GM12872 (cell line): ENCODE measurements around the gene ZFP36.

Experiments
- TF ChIP-seq, protein P1 (sequence below): IDR thresholded peaks from 3 replicates; pipeline ENCODE4 v1.5.1; 2011; ENCODE audit warnings: low read depth, mild to moderate bottlenecking, low read length, moderate library complexity; ENCODE audit not compliant: insufficient read depth

ZFP36 gene

DNA sequence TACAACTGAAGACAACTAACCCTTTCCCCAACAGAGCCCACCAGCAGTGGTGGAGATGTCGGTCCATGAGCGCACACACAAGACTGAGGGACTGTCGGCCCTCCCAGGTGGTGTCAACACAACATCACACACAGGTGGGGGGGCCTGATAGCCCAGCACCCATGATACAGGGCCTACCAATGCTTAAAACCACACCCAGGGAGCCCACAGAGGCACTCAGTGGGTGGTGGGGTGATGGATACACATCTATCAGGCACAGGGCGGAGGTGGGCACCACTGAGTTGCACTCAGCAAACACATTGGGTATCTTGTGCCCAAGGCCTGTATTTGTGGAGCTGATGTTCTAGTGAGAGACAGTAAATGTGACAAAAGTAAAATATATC, 7.0 kb upstream of the ZFP36 start:
- TF ChIP-seq, protein P1, sequence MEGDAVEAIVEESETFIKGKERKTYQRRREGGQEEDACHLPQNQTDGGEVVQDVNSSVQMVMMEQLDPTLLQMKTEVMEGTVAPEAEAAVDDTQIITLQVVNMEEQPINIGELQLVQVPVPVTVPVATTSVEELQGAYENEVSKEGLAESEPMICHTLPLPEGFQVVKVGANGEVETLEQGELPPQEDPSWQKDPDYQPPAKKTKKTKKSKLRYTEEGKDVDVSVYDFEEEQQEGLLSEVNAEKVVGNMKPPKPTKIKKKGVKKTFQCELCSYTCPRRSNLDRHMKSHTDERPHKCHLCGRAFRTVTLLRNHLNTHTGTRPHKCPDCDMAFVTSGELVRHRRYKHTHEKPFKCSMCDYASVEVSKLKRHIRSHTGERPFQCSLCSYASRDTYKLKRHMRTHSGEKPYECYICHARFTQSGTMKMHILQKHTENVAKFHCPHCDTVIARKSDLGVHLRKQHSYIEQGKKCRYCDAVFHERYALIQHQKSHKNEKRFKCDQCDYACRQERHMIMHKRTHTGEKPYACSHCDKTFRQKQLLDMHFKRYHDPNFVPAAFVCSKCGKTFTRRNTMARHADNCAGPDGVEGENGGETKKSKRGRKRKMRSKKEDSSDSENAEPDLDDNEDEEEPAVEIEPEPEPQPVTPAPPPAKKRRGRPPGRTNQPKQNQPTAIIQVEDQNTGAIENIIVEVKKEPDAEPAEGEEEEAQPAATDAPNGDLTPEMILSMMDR: no peak

GRCh38 chr19:39400061-39400460, 6.6 kb upstream of the ZFP36 start:
- TF ChIP-seq, protein P1: no peak

GRCh38 chr19:39401070-39401548, 5.5 kb upstream of the ZFP36 start:
- TF ChIP-seq, protein P1: no peak

GRCh38 chr19:39401549-39402345, 4.9 kb upstream of the ZFP36 start:
- TF ChIP-seq, protein P1: no peak

- TF ChIP-seq, protein P1: no peak
These were observed 4.0 kb upstream of the ZFP36 start for GRCh38 chr19:39402346-39403300.

DNA sequence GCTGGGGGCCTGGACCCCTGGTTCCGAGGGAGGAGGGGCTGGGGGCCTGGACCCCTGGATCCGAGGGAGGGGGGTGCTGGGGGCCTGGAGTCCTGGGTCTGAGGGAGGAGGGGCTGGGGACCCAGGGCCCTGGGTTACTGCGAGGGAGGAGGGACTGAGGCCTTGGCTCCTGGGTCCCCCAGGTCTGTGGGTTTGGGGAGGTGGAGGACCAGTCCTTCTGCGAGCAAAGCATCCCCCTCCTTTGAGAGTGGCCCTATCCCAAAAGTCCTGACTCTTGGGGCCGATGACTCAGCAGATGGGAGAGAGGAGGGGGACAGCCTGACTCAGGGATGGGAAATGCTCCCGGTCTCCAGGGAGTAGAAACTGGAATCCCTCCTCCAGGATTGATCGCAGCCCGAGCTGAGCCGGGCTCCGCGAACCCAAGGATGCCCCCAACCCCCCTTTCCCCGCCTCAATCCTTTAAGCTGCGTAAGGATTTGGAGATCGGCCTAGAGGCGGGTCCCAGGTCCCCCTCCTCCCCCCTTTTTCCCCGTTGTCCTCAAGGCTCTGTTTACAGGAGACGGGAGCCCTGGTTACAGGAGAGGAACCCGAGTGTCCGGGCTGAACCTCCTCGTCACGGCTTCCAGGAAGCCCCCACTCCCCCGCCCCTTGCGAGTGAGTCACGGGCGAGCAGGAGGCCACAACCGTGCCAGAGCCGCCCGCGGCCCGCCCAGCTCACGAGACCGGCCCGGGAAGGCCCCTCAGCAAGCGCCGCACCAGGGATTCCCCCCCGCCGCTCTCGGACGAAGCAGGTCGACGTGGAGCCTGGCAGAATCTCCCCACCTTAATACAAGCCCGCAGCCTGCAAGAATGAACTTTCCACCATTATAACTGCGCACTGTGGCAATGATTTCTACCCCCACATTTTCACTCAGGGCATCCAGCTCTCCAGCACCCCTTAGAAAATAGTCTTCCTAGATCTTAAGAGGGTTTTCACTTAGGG, 3.0 kb upstream of the ZFP36 start:
- TF ChIP-seq, protein P1: no peak
